GM06990 (cell line): ENCODE measurements around the gene BANK1.

Experiments
- DNase-seq: peaks from one replicate; pipeline ENCODE4 v3.0.0-alpha.2; 2011; ENCODE audit not compliant: insufficient read length; ENCODE audit errors: extremely low read depth
- H3K27me3 ChIP-seq: replicated peaks from 2 replicates; pipeline ENCODE4 v1.6.0; 2011; ENCODE audit warnings: low read length; ENCODE audit not compliant: control insufficient read depth, insufficient read depth
- H3K36me3 ChIP-seq: 2 replicates; pipeline ENCODE4 v1.5.1; 2011; ENCODE audit warnings: low read length; ENCODE audit not compliant: control insufficient read depth, insufficient read depth
- H3K4me3 ChIP-seq: replicated peaks from 2 replicates; pipeline ENCODE4 v1.5.1; 2011; ENCODE audit warnings: low read depth, mild to moderate bottlenecking, control low read depth, low read length
- TF ChIP-seq, protein P1 (sequence below): IDR thresholded peaks from 2 replicates; pipeline ENCODE4 v1.5.1; 2011; ENCODE audit warnings: low read length, control low read depth, mild to moderate bottlenecking, inconsistent platforms; ENCODE audit not compliant: insufficient read depth, poor library complexity, severe bottlenecking

BANK1 gene

DNA sequence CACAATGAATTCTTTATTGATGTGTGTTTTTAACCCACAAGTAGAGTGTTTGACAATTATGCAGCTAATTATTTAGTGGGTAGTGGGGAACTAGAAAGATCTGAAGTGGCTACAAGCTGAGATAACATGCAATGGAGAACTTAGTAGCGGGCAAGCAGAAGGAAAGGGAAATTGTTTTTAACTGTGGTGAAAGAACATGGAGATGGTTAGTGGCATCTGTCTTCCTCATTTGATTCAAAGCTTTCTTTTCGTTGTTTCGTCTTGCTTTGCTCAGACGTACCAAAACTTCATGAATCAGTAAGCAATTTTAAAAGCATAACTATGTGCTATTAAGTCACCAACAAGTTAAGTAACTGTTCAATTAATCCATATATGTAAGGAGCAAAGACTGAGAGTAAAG, 169.9 kb downstream of the BANK1 start:
- DNase-seq = no peak
- H3K36me3 ChIP-seq = no peaks in the 10 kb centered on the region
- H3K4me3 ChIP-seq = no peak overlapping the region
- TF ChIP-seq, protein P1, sequence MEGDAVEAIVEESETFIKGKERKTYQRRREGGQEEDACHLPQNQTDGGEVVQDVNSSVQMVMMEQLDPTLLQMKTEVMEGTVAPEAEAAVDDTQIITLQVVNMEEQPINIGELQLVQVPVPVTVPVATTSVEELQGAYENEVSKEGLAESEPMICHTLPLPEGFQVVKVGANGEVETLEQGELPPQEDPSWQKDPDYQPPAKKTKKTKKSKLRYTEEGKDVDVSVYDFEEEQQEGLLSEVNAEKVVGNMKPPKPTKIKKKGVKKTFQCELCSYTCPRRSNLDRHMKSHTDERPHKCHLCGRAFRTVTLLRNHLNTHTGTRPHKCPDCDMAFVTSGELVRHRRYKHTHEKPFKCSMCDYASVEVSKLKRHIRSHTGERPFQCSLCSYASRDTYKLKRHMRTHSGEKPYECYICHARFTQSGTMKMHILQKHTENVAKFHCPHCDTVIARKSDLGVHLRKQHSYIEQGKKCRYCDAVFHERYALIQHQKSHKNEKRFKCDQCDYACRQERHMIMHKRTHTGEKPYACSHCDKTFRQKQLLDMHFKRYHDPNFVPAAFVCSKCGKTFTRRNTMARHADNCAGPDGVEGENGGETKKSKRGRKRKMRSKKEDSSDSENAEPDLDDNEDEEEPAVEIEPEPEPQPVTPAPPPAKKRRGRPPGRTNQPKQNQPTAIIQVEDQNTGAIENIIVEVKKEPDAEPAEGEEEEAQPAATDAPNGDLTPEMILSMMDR = no peak
- no peaks in the 10 kb centered on the region for H3K27me3 ChIP-seq

DNA sequence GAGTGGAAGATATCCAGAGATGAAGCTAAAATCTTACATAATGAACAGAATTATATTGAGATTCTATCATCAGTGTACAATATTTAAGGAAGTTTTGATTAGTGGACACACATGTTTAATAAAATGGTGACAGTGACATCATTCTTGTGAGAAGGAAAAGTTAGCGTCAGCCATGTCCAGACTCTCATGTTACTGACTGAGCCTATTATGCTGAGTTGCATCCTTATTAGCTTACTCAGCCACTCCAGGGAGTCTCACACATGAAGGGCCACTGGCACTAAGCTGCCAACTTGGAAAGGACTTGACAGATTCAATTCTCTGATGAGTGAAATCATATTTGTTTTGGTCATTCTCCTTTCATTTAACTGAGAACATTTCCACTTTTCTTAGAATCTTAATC, 170.6 kb downstream of the BANK1 start:
- DNase-seq = no peak
- TF ChIP-seq, protein P1 = no peak
- no peaks in the 10 kb centered on the region for H3K27me3 ChIP-seq

DNA sequence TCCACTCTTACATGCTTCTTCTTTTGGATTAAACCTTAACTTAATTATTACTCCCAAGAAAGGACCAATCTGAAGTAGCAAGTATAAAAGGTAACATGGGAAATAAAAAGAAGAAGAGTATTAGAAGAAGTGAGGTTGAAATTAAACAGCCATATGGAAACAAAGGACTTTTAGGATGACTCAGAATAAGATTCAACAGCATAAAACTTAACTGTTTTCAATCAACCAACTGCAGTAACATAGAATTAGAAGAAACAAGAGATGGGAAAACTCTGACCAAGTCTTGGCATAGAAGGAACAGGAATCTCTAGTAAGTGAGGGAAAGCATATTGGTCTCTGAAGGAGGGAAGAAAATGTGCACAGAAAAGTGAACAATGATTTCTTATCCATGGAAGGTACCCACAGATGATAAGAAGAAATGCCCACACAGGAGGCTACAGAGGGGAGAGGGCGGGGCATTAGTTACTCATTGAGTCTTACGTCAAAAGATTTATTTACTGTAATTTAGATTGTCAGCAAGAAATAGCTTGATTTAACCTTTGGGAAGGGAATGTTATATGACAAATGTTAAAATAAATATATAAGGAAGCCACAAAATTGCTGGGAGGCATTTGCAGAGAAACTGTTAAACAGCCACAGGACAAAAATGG, 177.3 kb downstream of the BANK1 start:
- Histone ChIP-seq H3K36me3 (no peaks in the 10 kb centered on the region), H3K27me3 (no peaks in the 10 kb centered on the region), H3K4me3 (no peak overlapping the region)
- TF ChIP-seq, protein P1 = no peak
- no peak for DNase-seq

More for the DNA sequence above, 170.6 kb downstream of the BANK1 start:
- H3K36me3 ChIP-seq = no peaks in the 10 kb centered on the region
- no peak overlapping the region for H3K4me3 ChIP-seq

DNA sequence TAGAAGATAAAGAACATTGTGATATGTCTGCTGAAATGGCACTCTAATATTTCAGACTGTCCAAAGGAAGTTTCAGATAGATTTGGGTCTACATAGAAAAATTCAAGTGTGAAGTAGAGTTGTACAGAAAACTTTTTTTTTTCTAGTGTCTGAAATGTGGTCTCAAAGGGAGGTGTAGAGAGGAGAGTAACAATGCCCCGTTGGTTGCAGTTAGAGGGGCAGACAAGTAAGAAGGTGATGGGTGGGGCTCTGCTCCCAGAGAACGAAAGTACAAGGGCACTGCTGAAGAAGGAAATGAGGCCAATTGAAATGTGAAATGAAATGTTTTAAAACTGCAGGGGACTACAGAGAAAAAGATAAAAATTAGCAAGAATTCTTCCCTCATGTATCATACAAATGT, 177.8 kb downstream of the BANK1 start:
- TF ChIP-seq, protein P1 = no peak
- Histone ChIP-seq H3K4me3 (no peak overlapping the region), H3K27me3 (no peaks in the 10 kb centered on the region), H3K36me3 (no peaks in the 10 kb centered on the region)
- no peak for DNase-seq

DNA sequence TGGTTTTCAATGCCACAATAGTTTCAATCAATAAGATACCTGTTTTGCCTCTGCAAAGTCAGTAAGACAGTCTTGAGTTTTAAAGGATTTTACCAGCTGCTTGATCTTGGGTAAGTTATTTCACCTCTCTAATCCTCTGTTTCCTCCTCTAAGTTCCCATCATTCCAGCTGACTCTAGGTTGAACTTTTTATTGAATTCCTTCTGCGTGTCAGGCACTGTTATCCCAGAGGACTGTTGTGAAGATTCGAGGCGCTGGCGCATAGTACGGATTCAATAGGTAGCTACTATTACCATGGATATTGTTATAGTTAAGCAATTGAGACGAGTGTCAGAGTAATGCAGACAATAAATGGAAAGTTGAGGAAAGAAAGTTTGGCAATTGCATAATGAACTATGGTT, 179.4 kb downstream of the BANK1 start:
- TF ChIP-seq, protein P1 = no peak
- H3K36me3 ChIP-seq = no peaks in the 10 kb centered on the region

DNA sequence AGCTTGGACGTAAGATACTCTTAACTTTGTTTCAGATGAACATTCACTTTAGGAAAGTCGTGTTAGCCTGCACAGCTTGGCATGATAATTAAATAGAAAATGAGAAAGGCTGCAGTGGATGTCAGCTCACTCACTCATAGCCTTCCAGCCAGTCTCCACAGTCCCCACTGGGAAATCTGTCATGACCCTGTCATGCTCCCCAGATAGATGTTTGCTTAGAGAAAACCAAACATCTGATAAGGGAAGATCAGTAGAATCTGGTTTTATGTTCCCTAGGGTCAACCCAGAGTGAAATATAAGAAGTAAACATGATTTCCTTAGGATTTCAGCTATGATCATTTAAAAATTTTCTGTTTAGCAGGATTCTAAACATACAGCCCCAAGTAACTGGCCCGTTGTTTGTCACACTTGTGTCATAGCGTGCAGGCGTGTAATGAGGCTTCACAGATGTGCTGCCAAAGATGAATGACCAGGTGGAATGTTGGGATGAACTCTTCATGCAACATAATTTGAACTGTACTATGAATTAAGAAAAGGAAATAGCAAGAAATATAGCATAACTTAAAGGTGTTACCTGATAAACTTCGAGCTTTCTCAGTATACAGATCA, 180.1 kb downstream of the BANK1 start:
- Histone ChIP-seq H3K36me3 (no peaks in the 10 kb centered on the region), H3K4me3 (no peak overlapping the region), H3K27me3 (no peaks in the 10 kb centered on the region)
- TF ChIP-seq, protein P1 = no peak
- no peak for DNase-seq

More for the DNA sequence above, 179.4 kb downstream of the BANK1 start:
- Histone ChIP-seq H3K4me3 (no peak overlapping the region), H3K27me3 (no peaks in the 10 kb centered on the region)
- DNase-seq = no peak
